NCI-H1436 (cell line): ENCODE data around the gene RPP30.

ENCODE experiments used
- DNase-seq: peaks from one replicate; lab custom pipeline; 2025; lab: John Stamatoyannopoulos, UW

The RPP30 gene

DNA sequence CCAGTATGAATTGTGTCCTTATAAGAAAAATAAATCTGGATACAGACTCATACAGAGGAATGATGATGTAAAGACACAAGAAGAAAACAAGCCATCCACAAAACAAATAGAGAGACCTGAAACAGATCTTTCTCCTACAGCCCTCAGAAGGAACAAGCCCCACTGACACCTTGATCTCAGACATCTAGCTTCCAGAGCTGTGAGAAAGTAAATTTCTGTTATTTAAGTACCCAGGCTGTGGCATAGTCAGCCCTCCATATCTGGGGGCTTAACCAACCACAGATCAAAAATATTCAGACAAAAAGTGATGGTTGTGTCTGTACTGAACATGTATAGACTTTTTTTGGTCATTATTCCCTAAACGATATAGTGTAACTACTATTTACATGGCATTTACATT, 73.0 kb downstream of the RPP30 start:
- no peak for DNase-seq

DNA sequence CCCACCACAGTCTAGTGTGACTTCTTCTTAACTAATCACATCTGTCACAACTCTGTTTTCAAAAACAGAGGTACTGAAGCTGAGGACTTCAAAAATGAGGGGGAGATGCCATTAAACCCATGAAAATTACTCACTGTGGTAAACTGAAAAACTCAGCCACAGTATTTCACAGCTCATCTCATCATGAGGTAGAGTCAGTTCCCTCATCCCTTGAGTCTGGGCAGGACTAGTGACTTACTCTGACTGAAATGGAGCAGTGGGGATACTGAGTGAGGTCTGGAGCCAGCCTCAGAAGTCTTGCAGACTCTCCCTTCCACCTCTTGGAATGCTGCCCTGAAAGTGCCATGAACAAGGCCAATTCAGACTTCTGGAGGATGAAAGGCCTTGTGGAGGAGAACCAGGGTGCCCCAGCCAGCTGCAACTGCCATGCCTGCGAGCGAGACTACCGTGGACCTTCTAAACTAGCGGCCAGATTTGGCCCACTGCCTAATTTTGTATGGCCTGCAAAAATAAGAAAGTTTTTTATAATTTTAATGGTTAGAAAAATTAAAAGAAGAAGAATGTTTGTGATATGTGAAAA, 73.8 kb downstream of the RPP30 start:
- no peak for DNase-seq

DNA sequence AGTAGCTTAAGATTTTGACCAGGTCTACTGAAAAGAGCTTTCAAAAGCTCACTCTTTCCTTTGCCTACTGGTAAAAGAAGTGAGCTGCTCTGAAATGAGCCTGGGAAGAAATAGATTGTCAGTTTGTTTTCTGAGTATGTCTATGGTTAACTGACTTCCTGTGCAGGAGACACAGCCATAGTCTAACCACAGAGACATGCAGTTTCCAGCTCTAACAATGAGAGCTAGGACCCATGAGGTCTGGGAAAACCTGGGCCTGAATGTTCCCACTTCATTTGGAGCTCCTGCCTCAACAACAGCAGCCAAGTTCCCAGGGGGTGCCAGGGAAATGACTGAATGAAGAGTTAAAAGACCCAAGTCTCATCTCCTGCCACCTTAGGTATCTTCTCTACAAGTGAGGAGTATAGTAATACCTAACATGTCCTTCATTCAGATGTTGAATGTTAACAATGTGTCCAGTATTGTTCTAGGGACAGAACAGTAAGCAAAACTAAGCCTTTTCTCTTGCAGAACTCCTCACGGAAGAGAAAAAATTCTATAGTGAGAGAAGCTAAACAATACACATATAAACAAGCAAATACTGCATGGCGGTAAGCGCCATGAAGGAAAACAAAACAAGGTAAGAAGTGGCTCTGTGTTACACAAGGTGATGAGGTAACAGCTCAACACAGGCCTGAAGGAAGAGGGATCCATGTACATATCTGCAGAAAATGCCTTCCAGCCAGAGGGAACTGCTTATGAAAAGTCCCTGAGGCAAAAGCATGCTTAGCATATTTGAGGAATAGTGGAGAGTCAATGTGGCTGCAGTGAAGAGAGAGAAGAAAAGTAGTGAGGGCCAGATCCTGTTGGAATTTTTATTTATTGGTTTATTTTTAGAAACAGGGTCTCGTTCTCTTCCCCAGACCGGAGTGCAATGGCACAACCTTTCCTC, 75.5 kb downstream of the RPP30 start:
- no peak for DNase-seq
